ENCODE data around the gene MEX3D.

- no peak for TF ChIP-seq HDGF (IDR thresholded peaks at IDR 0.05; ENCODE audit: borderline replicate concordance)
- no peak for TF ChIP-seq LEF1 (IDR thresholded peaks at IDR 0.05; ENCODE audit: borderline replicate concordance)
- TF ChIP-seq FOXM1 (IDR thresholded peaks at IDR 0.05; ENCODE audit: borderline replicate concordance): no peak
- TF ChIP-seq TARDBP (IDR thresholded peaks at IDR 0.05): no peak
- TF ChIP-seq SUZ12 (IDR thresholded peaks at IDR 0.05): no peak
- TF ChIP-seq BHLHE40 (IDR thresholded peaks at IDR 0.05; ENCODE audit: borderline replicate concordance): no peak
- TF ChIP-seq ELF4 (IDR thresholded peaks at IDR 0.05): no peak
- TF ChIP-seq FOXA1 (IDR thresholded peaks at IDR 0.05): no peak
- TF ChIP-seq FOXK2 (IDR thresholded peaks at IDR 0.05): no peak
- TF ChIP-seq SP1 (IDR thresholded peaks at IDR 0.05): no peak
These were observed 43.2 kb downstream of the MEX3D start for GRCh38 chr19:1524972-1525325.

Data from HEK293T (cell line).